Measurements from ENCODE around the gene CACNA1B.

- no peak for TF ChIP-seq ELF4 (IDR thresholded peaks at IDR 0.05)
- TF ChIP-seq ARNT (IDR thresholded peaks at IDR 0.05): no peak
- no peak for TF ChIP-seq SUZ12 (IDR thresholded peaks at IDR 0.05)
- TF ChIP-seq HDGF (IDR thresholded peaks at IDR 0.05; ENCODE audit: borderline replicate concordance): no peak
- no peak for TF ChIP-seq FOXA1 (IDR thresholded peaks at IDR 0.05)
- TF ChIP-seq SP1 (IDR thresholded peaks at IDR 0.05): no peak
- TF ChIP-seq BHLHE40 (IDR thresholded peaks at IDR 0.05; ENCODE audit: borderline replicate concordance): no peak
- no peak for TF ChIP-seq L3MBTL2 (conservative IDR thresholded peaks at IDR 0.05)
- TF ChIP-seq TARDBP (IDR thresholded peaks at IDR 0.05): no peak
- TF ChIP-seq CTBP1 (IDR thresholded peaks at IDR 0.05; ENCODE audit: borderline replicate concordance): no peak
- TF ChIP-seq LEF1 (IDR thresholded peaks at IDR 0.05; ENCODE audit: borderline replicate concordance): no peak
- no peak for TF ChIP-seq FOXK2 (IDR thresholded peaks at IDR 0.05)
Measured at GRCh38 chr9:137969008-137969407, 91.4 kb downstream of the CACNA1B start.

All from HEK293T (cell line).